DMS79 (cell line): ENCODE data around the gene PRSS2.
"Not testable (repeated sequence)": the region's sequence is repeated elsewhere in the genome, so short reads cannot be mapped to it uniquely, and the experiment has no call there.

Experiments
- DNase-seq: peaks from one replicate; lab custom pipeline; 2025; lab: John Stamatoyannopoulos, UW

The PRSS2 gene

GRCh38 chr7:142759433-142759832 lies 11.3 kb upstream of the PRSS2 start:
- no peak for DNase-seq

- DNase-seq, result no peak
Measured at GRCh38 chr7:142760071-142760642, 10.6 kb upstream of the PRSS2 start.

GRCh38 chr7:142761606-142762005 lies 9.2 kb upstream of the PRSS2 start:
- not testable (repeated sequence) for DNase-seq

DNA sequence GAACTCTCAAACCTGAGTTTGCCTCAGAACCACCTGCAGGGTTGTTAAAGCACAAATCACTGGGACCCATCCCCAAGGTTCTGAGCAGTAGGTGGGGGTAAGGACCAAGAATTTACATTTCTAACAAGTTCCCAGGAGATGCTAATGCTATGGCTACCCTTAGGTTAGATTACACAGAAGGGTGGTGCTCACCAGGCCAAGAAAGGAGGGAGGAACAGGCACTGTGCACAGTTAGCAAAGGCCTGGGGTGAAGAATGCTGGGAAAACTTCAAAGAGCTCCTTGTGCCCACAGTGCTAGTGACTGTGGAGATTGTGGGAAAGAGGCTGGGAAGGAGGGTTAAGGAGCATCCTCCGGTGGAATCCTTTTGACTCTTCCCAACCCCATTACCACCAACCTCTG lies 8.7 kb upstream of the PRSS2 start:
- DNase-seq, result no peak

GRCh38 chr7:142767451-142767850 lies 3.3 kb upstream of the PRSS2 start:
- DNase-seq, result no peak

GRCh38 chr7:142767861-142768260 lies 2.9 kb upstream of the PRSS2 start:
- no peak for DNase-seq

- not testable (repeated sequence) for DNase-seq
Measured at GRCh38 chr7:142768885-142769284, 1.9 kb upstream of the PRSS2 start.

DNA sequence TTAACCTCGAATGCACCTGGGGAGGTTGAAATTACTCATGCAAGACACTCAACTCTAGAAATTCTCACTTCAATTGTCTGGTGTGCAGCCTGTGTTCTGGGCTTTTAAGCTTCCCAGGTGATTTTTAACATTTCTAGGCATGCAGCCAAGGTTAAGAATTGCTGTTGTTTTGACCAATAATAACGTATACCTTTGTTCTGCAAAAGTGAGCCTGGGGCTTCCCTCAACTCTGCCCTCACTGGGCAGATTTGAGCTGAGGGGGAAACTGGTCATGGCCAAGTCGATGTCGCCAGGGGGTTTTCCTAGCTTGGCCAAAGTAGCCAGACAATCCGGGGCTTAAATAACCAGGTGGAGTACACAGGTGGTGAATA lies 568 bp downstream of the PRSS2 start:
- DNase-seq, result no peak

- no peak for DNase-seq
Measured at GRCh38 chr7:142772051-142772450, 1.3 kb downstream of the PRSS2 start.

DNA sequence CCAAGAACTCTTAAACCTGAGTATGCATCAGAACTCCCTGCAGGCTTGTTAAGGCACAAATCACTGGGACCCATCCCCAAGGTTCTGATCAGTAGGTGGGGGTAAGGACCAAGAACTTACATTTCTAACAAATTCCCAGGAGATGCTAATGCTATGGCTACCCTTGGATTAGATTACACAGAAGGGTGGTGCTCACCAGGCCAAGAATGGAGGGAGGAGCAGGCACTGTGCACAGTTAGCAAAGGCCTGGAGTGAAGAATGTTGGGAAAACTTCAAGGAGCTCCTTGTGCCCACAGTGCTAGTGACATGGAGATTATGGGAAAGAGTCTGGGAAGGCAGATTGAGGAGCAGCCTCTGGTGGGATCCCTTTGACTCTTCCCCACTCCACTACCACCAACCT lies 1.9 kb downstream of the PRSS2 start:
- no peak for DNase-seq

- DNase-seq, result no peak
Measured at GRCh38 chr7:142773230-142773629, 2.5 kb downstream of the PRSS2 start.

GRCh38 chr7:142773937-142774744 lies 3.4 kb downstream of the PRSS2 start:
- no peak for DNase-seq

DNA sequence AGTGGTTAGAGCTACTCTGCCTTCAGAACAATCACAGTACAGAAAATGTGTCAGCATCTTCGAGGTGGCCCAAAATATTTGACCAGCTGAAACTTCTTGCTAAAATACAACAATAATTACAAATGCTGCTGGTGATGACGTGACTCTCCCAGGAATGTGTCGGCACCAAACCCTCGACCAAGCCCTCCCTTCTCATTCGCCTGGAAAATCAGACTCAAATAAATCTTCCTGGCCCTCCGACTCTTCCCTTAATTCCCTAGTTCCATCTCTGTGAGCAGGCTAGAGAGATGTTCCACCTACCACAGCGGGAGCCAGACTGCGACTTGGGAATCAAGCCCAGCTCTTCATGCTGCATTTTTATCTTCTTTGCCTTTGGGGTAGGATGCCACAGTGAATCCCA lies 4.1 kb downstream of the PRSS2 start:
- no peak for DNase-seq

DNA sequence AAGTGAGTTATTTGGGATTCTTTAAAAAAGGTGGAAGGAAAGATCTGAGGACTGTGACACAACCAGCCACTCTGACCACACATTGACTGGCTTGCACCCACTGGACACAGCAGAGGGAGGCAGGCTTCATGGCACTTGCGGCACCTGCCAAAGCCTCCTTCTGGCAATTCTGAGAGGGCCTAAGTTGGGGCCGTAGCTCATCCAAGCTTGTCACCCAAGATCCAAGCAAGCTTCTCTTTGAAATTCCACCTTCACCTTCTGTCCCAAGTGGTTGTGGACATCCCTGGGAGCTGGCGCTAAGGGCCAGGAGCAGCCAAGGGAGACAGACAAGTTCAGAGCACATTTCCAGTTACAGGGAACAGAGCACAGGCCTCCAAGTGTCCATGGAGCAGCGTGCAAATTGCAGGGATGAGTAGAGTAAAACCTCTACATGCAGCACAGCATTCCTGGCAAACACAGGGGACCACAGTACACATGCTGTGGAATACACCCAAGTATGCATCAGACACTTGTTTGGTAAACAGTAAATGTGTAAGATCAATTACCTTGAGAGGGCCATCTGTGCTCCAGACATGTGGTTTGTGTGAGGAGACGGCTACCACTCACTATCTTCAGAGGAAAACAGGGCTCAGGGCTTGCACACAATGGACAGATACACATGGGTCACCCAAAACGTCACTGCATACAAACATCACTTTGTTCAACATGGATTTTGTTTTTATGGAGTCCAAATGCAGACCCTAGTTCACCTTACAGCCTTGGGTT lies 4.8 kb downstream of the PRSS2 start:
- not testable (repeated sequence) for DNase-seq

GRCh38 chr7:142776206-142776844 lies 5.6 kb downstream of the PRSS2 start:
- no peak for DNase-seq

DNA sequence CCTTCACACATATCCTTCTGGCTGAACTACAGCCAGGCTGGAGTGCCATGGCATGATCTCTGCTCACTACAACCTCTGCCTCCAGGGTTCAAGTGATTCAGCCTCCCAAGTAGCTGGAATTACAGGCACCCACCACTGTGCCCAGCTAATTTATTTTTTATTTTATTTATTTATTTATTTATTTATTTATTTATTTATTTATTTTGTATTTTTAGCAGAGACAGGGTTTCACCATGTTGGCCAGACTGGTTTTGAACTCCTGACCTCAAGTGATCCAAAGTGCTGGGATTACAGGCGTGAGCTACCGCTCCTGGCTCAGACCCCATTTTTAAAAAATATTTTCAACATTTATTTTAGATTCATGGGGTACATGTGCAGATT lies 6.1 kb downstream of the PRSS2 start:
- not testable (repeated sequence) for DNase-seq

GRCh38 chr7:142777318-142777717 lies 6.5 kb downstream of the PRSS2 start:
- DNase-seq, result no peak

- DNase-seq, result peak; percentile 85
Measured at GRCh38 chr7:142782922-142783900, 12.4 kb downstream of the PRSS2 start.

GRCh38 chr7:142784096-142784495 lies 13.3 kb downstream of the PRSS2 start:
- DNase-seq, result no peak

GRCh38 chr7:142784716-142785115 lies 13.9 kb downstream of the PRSS2 start:
- DNase-seq, result no peak

- DNase-seq, result no peak
Measured at GRCh38 chr7:142785841-142786250, 15.1 kb downstream of the PRSS2 start.
